ENCODE data around the gene FAT1.

GRCh38 chr4:186730621-186731020 lies 7.0 kb upstream of the FAT1 start:
- TF ChIP-seq, protein P1, sequence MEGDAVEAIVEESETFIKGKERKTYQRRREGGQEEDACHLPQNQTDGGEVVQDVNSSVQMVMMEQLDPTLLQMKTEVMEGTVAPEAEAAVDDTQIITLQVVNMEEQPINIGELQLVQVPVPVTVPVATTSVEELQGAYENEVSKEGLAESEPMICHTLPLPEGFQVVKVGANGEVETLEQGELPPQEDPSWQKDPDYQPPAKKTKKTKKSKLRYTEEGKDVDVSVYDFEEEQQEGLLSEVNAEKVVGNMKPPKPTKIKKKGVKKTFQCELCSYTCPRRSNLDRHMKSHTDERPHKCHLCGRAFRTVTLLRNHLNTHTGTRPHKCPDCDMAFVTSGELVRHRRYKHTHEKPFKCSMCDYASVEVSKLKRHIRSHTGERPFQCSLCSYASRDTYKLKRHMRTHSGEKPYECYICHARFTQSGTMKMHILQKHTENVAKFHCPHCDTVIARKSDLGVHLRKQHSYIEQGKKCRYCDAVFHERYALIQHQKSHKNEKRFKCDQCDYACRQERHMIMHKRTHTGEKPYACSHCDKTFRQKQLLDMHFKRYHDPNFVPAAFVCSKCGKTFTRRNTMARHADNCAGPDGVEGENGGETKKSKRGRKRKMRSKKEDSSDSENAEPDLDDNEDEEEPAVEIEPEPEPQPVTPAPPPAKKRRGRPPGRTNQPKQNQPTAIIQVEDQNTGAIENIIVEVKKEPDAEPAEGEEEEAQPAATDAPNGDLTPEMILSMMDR (IDR thresholded peaks at IDR 0.05) = no peak
- no peak for TF ChIP-seq POLR2A (IDR thresholded peaks at IDR 0.05)

All from thyroid gland (tissue), 4 donors.